Suprapubic skin (tissue), 3 donors: Measurements from ENCODE around the gene SAGE1.

Source experiments
- POLR2A ChIP-seq, 2 donors: fragments of 450-650 bp; IDR thresholded peaks; one replicate each; pipeline ENCODE4 v1.6.1; 2017; ENCODE audit warnings: antibody characterized with exemption in 2 of 2, mild to moderate bottlenecking in 2 of 2, moderate library complexity in 2 of 2
- TF ChIP-seq, protein P1 (sequence below), 2 donors: fragments of 200-600 bp in 1 of 2; fragments of 450-650 bp in 1 of 2; sonication (generic) in 1 of 2; IDR thresholded peaks; one replicate each; pipeline ENCODE4 v1.5.1; 2016 to 2019; ENCODE audit warnings: antibody characterized with exemption in 2 of 2, mild to moderate bottlenecking in 1 of 2, moderate library complexity in 1 of 2

- TF ChIP-seq, protein P1, sequence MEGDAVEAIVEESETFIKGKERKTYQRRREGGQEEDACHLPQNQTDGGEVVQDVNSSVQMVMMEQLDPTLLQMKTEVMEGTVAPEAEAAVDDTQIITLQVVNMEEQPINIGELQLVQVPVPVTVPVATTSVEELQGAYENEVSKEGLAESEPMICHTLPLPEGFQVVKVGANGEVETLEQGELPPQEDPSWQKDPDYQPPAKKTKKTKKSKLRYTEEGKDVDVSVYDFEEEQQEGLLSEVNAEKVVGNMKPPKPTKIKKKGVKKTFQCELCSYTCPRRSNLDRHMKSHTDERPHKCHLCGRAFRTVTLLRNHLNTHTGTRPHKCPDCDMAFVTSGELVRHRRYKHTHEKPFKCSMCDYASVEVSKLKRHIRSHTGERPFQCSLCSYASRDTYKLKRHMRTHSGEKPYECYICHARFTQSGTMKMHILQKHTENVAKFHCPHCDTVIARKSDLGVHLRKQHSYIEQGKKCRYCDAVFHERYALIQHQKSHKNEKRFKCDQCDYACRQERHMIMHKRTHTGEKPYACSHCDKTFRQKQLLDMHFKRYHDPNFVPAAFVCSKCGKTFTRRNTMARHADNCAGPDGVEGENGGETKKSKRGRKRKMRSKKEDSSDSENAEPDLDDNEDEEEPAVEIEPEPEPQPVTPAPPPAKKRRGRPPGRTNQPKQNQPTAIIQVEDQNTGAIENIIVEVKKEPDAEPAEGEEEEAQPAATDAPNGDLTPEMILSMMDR (IDR thresholded peaks at IDR 0.05): no peak
- TF ChIP-seq POLR2A (IDR thresholded peaks at IDR 0.05): no peak
These were observed 57.8 kb downstream of the SAGE1 start for GRCh38 chrX:135951291-135951690.
